ENCODE data around the gene FGF3.

FGF3 gene

DNA sequence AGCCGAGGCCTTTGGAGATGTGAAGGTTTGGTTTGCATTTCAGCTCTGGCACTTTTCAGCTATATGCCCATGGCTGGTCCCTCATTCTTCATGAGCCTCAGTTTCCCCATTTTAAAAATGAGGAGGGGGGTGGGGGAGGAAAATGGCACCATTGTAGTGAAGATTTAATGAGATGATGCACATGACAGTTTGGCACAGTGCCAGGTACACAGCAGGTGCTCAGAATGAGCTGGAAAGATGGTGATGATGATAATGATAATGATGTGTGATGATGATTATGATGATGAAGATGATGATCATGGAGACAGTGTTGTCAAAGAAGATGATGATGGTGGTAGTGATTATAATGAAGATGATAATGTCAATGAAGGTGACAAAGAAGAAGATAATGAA lies 24.3 kb upstream of the FGF3 start:
- DNase-seq (ENCODE audit: low read depth), result no peak
- TF ChIP-seq, protein P1, sequence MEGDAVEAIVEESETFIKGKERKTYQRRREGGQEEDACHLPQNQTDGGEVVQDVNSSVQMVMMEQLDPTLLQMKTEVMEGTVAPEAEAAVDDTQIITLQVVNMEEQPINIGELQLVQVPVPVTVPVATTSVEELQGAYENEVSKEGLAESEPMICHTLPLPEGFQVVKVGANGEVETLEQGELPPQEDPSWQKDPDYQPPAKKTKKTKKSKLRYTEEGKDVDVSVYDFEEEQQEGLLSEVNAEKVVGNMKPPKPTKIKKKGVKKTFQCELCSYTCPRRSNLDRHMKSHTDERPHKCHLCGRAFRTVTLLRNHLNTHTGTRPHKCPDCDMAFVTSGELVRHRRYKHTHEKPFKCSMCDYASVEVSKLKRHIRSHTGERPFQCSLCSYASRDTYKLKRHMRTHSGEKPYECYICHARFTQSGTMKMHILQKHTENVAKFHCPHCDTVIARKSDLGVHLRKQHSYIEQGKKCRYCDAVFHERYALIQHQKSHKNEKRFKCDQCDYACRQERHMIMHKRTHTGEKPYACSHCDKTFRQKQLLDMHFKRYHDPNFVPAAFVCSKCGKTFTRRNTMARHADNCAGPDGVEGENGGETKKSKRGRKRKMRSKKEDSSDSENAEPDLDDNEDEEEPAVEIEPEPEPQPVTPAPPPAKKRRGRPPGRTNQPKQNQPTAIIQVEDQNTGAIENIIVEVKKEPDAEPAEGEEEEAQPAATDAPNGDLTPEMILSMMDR (IDR thresholded peaks at IDR 0.05; ENCODE audit: low read depth, low read length, missing control alignments), result no peak
- H3K4me3 ChIP-seq (ENCODE audit: low read depth, low read length), result no peak overlapping the region

DNA sequence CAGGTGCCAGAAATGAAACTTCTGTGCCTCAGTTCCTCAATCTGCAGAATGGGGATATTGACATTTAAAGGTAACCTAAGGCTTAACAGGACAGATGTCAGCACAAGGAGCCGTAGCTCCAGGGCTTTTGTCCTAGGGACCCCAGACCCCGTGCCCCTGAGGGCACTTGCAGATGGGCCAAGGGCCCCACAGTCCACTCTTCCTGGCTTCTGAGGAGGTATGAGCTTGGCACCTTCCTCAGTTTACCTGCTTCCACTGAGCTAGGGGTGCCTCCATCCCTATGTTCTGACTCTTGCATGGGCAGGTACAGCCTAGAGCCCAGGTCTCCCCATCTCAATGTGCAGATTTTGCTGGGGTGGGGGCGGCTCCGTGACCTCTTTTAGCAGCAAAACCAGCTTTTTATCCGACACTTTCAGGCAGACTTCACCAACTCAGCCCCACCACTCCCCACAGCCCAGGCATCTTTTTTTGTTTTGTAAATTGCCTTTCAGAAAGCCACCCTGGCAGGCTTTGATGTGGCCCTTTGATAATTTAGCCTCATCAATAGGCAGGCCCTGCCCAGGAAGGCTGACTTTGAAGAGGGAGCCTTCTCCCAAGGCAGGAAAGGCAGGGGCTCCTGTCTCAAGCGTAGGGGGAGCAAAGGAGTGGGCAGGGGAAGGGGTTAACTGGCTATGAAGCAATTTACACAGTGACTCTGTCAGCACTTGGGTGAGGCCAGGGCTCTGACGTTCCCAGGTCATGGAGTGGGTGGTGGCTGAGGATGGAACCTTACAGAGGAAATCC lies 23.7 kb upstream of the FGF3 start:
- no peak for DNase-seq (ENCODE audit: low read depth)
- H3K4me3 ChIP-seq (ENCODE audit: low read depth, low read length), result no peak overlapping the region
- TF ChIP-seq, protein P1 (IDR thresholded peaks at IDR 0.05; ENCODE audit: low read depth, low read length, missing control alignments), result no peak

DNA sequence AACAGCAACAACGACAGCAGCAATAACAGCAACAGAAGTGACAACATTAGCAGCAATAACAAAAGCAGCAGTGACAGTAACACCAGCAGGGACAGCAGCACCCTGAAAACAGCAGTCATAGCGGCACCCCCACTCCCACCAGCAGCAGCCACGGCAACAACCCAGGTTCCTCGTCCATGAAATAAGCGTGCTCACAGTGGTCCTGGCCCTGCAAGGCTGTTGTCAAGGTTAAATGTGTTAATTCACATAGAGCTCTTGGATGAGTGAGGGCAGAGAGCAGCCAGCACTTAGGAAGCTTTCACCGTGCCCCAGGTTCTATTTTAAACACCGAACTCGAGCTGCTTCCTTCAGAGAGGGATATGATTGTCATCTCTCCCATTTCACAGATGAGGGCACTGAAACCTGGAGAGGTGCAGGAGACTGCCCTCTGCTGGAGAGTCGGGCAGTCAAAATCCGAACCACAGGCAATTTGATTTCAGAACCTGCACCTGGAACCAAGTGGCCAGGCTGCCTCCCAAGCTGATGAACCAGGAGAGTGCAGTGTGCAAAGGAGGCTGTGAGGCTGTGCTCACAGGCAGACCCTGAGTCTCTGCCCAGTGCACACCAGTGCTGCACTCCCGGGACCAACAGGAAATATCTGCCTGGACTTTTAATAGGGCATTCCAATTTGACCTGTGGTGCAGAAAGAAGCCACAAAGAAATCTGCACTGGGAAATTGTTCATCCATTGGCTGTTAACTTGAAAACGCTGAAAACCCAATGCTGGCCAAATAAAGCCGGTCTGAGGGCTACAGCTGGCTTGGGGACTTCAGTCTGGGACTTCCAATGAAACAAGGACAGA lies 22.9 kb upstream of the FGF3 start:
- DNase-seq (ENCODE audit: low read depth), result no peak
- TF ChIP-seq, protein P1 (IDR thresholded peaks at IDR 0.05; ENCODE audit: low read depth, low read length, missing control alignments), result peak; percentile 66
- no peak overlapping the region for H3K4me3 ChIP-seq (ENCODE audit: low read depth, low read length)

DNA sequence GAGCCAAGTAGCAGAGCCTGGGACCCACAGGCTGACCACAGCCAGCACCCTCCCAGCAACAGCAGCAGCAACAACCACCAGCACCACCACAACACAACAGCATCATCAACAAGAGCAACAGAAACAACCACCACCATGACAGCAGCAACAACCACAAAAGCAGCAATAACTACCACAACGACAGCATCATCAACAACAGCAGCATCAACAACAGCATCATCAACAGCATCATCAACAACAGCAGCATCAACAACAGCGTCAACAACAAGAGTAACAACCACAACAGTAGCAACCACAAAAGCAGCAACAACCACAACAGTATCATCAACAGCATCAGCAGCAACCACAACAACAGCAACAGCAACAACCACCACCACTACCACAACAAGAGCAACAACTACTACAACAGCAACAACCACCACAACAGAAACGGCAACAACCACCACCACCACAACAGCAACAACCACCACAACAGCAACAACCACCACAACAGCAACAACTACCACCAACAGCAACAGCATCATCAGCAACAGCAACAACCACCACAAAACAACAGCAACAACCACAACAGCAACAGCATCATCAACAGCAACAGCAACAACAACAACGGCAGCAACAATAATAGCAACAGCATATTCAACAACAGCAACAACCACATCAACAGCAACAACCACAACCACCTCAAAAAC lies 22.1 kb upstream of the FGF3 start:
- H3K4me3 ChIP-seq (ENCODE audit: low read depth, low read length), result no peak overlapping the region
- TF ChIP-seq, protein P1 (IDR thresholded peaks at IDR 0.05; ENCODE audit: low read depth, low read length, missing control alignments), result no peak
- DNase-seq (ENCODE audit: low read depth), result no peak

DNA sequence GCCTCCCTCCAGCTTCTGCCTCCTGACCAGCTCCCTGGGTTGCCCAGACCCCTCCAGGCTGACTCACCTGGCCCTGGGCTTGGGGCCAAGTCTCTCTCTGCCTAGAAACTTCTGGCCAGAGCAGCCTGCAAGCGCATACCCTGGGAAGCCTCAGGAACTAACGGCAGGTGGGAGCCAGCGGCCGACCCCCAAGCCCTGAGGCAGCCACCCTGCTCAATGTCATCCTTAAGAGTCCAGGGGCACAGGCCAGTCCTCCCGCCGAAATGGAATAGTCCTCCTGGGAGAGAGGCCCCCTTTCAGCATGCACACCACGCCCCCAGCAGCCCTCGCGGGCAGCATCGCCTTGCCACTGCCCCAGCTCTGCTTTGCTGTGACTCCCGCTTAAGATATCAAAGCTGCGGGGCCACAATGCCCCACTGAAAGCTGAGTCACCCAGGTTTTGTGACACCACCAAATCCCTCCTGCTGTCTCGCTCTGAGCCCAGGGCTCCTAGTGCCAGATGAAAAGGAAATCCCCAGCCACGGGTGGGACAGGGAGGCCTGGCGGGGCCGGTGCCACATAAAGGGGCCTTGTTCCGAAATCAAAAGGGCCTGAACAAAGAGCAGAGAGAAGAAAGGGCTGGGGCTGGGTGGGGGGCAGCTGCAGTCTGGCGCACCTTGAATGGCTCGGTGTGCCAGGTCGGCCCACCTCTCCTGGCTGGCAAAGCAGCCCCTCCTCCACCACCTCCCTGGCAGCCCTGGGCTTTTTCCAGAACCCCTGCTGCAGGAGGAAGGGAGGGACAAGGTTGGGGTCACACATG lies 21.4 kb upstream of the FGF3 start:
- TF ChIP-seq, protein P1 (IDR thresholded peaks at IDR 0.05; ENCODE audit: low read depth, low read length, missing control alignments), result no peak
- no peak overlapping the region for H3K4me3 ChIP-seq (ENCODE audit: low read depth, low read length)
- DNase-seq (ENCODE audit: low read depth), result no peak

DNA sequence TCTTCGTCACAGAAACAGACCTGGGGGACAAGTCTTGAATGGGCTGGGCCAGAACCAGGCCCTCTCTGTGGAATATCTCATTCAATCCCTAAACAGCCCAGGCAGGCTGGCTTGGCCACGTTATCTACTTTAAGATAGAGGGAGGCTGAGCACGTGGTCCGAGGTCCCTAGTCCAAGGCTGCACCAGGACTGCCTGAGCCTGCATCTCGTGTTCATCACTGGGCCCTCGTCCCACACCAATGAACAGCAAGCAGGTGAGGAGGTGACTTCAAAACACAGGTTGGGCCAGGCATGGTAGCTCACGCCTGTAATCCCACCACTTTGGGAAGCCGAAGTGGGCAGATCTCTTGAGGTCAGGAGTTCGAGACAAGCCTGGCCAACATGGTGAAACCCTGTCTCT lies 20.3 kb upstream of the FGF3 start:
- DNase-seq (ENCODE audit: low read depth), result no peak
- no peak overlapping the region for H3K4me3 ChIP-seq (ENCODE audit: low read depth, low read length)
- TF ChIP-seq, protein P1 (IDR thresholded peaks at IDR 0.05; ENCODE audit: low read depth, low read length, missing control alignments), result no peak
